ENCODE data around the gene SGCA.

SGCA gene

GRCh38 chr17:50134206-50135110 lies 31.3 kb upstream of the SGCA start:
- peak; percentile 60 for DNase-seq

GRCh38 chr17:50135316-50136095 lies 30.3 kb upstream of the SGCA start:
- no peak for DNase-seq

GRCh38 chr17:50136096-50136687 lies 29.6 kb upstream of the SGCA start:
- no peak for DNase-seq

- DNase-seq, result no peak
These were observed 28.8 kb upstream of the SGCA start for GRCh38 chr17:50137042-50137441.

GRCh38 chr17:50139185-50139783 lies 26.5 kb upstream of the SGCA start:
- DNase-seq, result no peak

GRCh38 chr17:50139950-50140885 lies 25.6 kb upstream of the SGCA start:
- DNase-seq, result peak; percentile 69

- no peak for DNase-seq
These were observed 24.6 kb upstream of the SGCA start for GRCh38 chr17:50141026-50141744.

- DNase-seq, result no peak
These were observed 24.1 kb upstream of the SGCA start for GRCh38 chr17:50141745-50142110.

- DNase-seq, result no peak
These were observed 22.2 kb upstream of the SGCA start for GRCh38 chr17:50143461-50144176.

GRCh38 chr17:50144355-50144754 lies 21.4 kb upstream of the SGCA start:
- no peak for DNase-seq

GRCh38 chr17:50144845-50145531 lies 20.8 kb upstream of the SGCA start:
- peak; percentile 54 for DNase-seq

GRCh38 chr17:50145532-50146229 lies 20.1 kb upstream of the SGCA start:
- no peak for DNase-seq

GRCh38 chr17:50146230-50146926 lies 19.4 kb upstream of the SGCA start:
- no peak for DNase-seq

- no peak for DNase-seq
These were observed 18.7 kb upstream of the SGCA start for GRCh38 chr17:50146927-50147665.

GRCh38 chr17:50147841-50148225 lies 18.0 kb upstream of the SGCA start:
- DNase-seq, result peak; percentile 42

GRCh38 chr17:50148226-50149090 lies 17.3 kb upstream of the SGCA start:
- DNase-seq, result peak; percentile 66

GRCh38 chr17:50149091-50149416 lies 16.8 kb upstream of the SGCA start:
- DNase-seq, result peak; percentile 64

Data from EL (cell line).